Upper lobe of left lung (tissue), 6 donors: ENCODE data around the gene ANHX. TPM values are rescaled to one million over a fixed set of nuclear protein-coding genes. Genes with fewer than 3 reads are reported as not detected.

Experiments
- ATAC-seq, 2 donors: fragments of 200-7000 bp; cut with Tn5 transposase; one replicate each; pipeline ENCODE4 v1.9.1; 2022; ENCODE audit warnings: mild to moderate bottlenecking in 2 of 2, moderate library complexity in 2 of 2; ENCODE audit not compliant: low FRiP score in 2 of 2
- DNase-seq, 2 donors: peaks; one replicate each; pipeline ENCODE4 v3.0.0-alpha.2; 2019 to 2020
- H3K27ac ChIP-seq, 4 donors: fragments of 200-600 bp; sonication (generic); one replicate each; pipeline ENCODE4 v1.5.1; 2016 to 2019
- H3K27me3 ChIP-seq, 4 donors: fragments of 200-600 bp; sonication (generic); one replicate each; pipeline ENCODE4 v1.5.1; 2017 to 2019
- H3K36me3 ChIP-seq, 4 donors: fragments of 200-600 bp; sonication (generic); one replicate each; pipeline ENCODE4 v1.5.1; 2016 to 2019
- H3K4me1 ChIP-seq, 4 donors: fragments of 200-600 bp; sonication (generic); one replicate each; pipeline ENCODE4 v1.5.1; 2018 to 2019
- H3K4me3 ChIP-seq, 4 donors: fragments of 200-600 bp; sonication (generic); one replicate each; pipeline ENCODE4 v1.5.1; 2017 to 2019; ENCODE audit warnings: mild to moderate bottlenecking in 2 of 4, moderate library complexity in 1 of 4
- H3K9me3 ChIP-seq, 4 donors: fragments of 200-600 bp; sonication (generic); one replicate each; pipeline ENCODE4 v1.5.1; 2018 to 2019
- EP300 ChIP-seq, 4 donors: sonication (generic); formaldehyde crosslinking; IDR thresholded peaks; one replicate each; pipeline ENCODE4 v1.5.1; 2017; ENCODE audit warnings: antibody characterized with exemption in 4 of 4, control low read depth in 2 of 4
- POLR2A ChIP-seq, 4 donors: fragments of 450-650 bp; IDR thresholded peaks; one replicate each; pipeline ENCODE4 v1.5.1; 2016 to 2017; ENCODE audit warnings: antibody characterized with exemption in 4 of 4, mild to moderate bottlenecking in 2 of 4
- POLR2AphosphoS5 ChIP-seq, 2 donors: sonication (generic); formaldehyde crosslinking; IDR thresholded peaks; one replicate each; pipeline ENCODE4 v1.5.1; 2017; ENCODE audit warnings: antibody characterized with exemption in 2 of 2
- WGBS, 2 donors: methylation state at CpG; one replicate each; pipeline ENCODE4 v1.1.5; 2017 to 2018; 5-methylcytosine and 5-hydroxymethylcytosine counted together
- total RNA-seq, 6 donors: library from RNA; depleted of rRNA in 4 of 6; stranded (reverse); fragments of >200 nt in 4 of 6; gene quantifications; one replicate each; pipeline versions ENCODE4 v1.1.0 to v1.2.1, GENCODE V29; 2016 to 2021
- TF ChIP-seq, protein P1 (sequence below), 6 experiments: fragments of 450-650 bp in 4 of 6; fragments of 200-600 bp in 2 of 6; sonication (generic) in 2 of 6; IDR thresholded peaks; one replicate each; pipeline ENCODE4 v1.5.1; 2016 to 2019; ENCODE audit warnings: antibody characterized with exemption in 6 of 6
- donor health status: DM: no; HTN: no; CAD: no; lungs with moderate emphysema.
- donor health status: DM: no; HTN: yes; CAD: no; lungs with severe emphysema.

The ANHX gene
- total RNA-seq, 6 donors from 2014 or later: not detected

DNA sequence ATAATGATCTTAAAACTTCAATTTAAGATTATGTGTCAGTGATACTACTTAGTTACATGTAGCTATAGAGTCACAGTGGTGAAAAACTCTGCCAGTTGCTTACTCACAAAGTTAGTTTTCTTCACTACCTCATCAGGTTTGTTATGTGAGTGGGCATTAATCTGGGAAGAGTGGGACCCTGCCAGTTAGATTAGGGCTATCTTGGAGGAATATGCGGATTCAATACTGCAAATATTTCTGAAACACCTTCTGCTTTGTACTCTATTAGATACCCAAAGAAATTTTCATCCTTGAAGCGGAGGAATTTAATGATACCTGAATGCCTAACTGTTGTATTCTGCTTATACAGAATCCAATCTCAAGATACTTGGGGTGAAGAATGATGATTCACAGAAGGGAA lies 29.3 kb downstream of the ANHX start:
- no peak overlapping the region for H3K27ac ChIP-seq
- H3K9me3 ChIP-seq: peaks cover 100% of the 10 kb centered on the region in 4 donors
- no peaks in the 10 kb centered on the region for H3K4me1 ChIP-seq
- TF ChIP-seq POLR2A (IDR thresholded peaks at IDR 0.05) (no peak), POLR2AphosphoS5 (IDR thresholded peaks at IDR 0.05) (no peak), EP300 (IDR thresholded peaks at IDR 0.05) (no peak)
- TF ChIP-seq, protein P1, sequence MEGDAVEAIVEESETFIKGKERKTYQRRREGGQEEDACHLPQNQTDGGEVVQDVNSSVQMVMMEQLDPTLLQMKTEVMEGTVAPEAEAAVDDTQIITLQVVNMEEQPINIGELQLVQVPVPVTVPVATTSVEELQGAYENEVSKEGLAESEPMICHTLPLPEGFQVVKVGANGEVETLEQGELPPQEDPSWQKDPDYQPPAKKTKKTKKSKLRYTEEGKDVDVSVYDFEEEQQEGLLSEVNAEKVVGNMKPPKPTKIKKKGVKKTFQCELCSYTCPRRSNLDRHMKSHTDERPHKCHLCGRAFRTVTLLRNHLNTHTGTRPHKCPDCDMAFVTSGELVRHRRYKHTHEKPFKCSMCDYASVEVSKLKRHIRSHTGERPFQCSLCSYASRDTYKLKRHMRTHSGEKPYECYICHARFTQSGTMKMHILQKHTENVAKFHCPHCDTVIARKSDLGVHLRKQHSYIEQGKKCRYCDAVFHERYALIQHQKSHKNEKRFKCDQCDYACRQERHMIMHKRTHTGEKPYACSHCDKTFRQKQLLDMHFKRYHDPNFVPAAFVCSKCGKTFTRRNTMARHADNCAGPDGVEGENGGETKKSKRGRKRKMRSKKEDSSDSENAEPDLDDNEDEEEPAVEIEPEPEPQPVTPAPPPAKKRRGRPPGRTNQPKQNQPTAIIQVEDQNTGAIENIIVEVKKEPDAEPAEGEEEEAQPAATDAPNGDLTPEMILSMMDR (IDR thresholded peaks at IDR 0.05): no peak
- no peak overlapping the region for H3K4me3 ChIP-seq
- H3K36me3 ChIP-seq: peaks cover 12 to 26% (median 21%) of the 10 kb centered on the region in 4 donors
- WGBS, 2 donors: 100% methylated on average over 2 of the region's 2 CpGs
- DNase-seq (no peak), ATAC-seq (no peak)
- no peaks in the 10 kb centered on the region for H3K27me3 ChIP-seq

DNA sequence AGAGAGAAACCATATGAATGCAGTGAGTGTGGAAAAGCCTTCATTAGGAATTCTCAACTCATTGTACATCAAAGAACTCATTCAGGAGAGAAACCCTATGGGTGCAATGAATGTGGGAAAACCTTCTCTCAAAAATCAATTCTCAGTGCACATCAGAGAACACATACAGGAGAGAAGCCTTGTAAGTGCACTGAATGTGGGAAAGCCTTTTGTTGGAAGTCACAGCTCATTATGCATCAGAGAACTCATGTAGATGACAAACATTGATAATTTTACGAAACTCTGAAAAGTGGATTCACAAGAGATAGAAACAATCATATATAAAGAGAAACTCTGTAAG lies 31.4 kb downstream of the ANHX start:
- Histone ChIP-seq H3K27me3 (no peaks in the 10 kb centered on the region), H3K36me3 (peaks cover 12 to 45% (median 34%) of the 10 kb centered on the region in 4 donors), H3K27ac (no peak overlapping the region), H3K4me3 (no peak overlapping the region), H3K9me3 (peaks cover 95 to 99% (median 98%) of the 10 kb centered on the region in 4 donors), H3K4me1 (no peaks in the 10 kb centered on the region)
- 97 to 100% methylated on average over 1 of the region's 1 CpG for WGBS, 2 donors
- DNase-seq: no peak
- TF ChIP-seq POLR2AphosphoS5 (IDR thresholded peaks at IDR 0.05) (no peak), POLR2A (IDR thresholded peaks at IDR 0.05) (no peak), EP300 (IDR thresholded peaks at IDR 0.05) (no peak)
- TF ChIP-seq, protein P1 (IDR thresholded peaks at IDR 0.05): no peak
- ATAC-seq: no peak

DNA sequence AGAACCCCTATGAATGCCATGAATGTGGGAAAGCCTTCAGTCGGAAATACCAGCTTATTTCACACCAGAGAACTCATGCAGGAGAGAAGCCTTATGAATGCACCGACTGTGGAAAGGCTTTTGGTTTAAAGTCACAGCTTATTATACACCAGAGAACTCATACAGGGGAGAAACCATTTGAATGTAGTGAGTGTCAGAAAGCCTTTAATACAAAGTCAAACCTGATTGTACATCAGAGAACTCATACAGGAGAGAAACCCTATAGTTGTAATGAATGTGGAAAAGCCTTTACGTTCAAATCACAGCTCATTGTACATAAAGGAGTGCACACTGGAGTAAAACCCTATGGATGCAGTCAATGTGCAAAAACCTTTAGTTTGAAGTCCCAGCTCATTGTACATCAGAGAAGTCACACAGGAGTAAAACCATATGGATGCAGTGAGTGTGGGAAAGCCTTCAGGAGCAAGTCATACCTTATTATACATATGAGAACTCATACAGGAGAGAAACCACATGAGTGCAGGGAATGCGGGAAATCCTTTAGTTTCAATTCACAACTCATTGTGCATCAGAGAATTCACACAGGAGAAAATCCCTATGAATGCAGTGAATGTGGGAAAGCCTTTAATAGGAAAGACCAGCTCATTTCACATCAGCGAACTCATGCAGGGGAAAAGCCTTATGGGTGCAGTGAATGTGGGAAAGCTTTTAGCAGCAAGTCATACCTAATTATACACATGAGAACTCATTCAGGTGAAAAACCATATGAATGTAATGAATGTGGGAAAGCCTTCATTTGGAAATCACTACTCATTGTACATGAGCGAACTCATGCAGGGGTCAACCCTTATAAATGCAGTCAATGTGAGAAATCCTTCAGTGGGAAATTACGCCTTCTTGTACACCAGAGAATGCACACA lies 32.1 kb downstream of the ANHX start:
- Histone ChIP-seq H3K27ac (no peak overlapping the region), H3K27me3 (no peaks in the 10 kb centered on the region), H3K4me3 (no peak overlapping the region), H3K36me3 (peaks cover 12 to 45% (median 34%) of the 10 kb centered on the region in 4 donors), H3K9me3 (peaks cover 89 to 96% (median 91%) of the 10 kb centered on the region in 4 donors), H3K4me1 (no peaks in the 10 kb centered on the region)
- no peak for DNase-seq
- WGBS, 2 donors: 95% methylated on average over 7 of the region's 7 CpGs
- ATAC-seq: no peak
- TF ChIP-seq EP300 (IDR thresholded peaks at IDR 0.05) (no peak), POLR2A (IDR thresholded peaks at IDR 0.05) (no peak), POLR2AphosphoS5 (IDR thresholded peaks at IDR 0.05) (no peak)
- TF ChIP-seq, protein P1 (IDR thresholded peaks at IDR 0.05): no peak

DNA sequence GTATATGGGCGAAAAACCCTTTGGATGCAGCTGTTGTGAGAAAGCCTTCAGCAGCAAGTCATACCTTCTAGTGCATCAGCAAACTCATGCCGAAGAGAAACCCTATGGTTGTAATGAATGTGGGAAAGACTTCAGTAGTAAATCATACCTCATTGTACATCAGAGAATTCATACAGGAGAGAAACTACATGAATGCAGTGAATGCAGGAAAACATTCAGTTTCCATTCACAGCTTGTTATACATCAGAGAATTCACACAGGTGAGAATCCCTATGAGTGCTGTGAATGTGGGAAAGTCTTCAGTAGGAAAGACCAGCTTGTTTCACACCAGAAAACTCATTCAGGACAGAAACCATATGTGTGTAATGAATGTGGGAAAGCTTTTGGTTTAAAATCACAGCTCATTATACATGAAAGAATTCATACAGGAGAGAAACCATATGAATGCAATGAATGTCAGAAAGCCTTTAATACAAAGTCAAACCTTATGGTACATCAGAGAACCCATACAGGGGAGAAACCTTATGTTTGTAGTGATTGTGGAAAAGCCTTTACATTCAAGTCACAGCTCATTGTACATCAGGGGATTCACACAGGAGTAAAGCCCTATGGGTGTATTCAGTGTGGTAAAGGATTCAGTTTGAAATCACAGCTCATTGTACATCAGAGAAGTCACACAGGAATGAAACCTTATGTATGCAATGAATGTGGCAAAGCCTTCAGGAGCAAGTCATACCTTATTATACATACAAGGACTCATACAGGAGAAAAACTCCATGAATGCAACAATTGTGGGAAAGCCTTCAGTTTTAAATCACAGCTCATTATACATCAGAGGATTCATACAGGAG lies 33.0 kb downstream of the ANHX start:
- H3K27ac ChIP-seq: no peak overlapping the region
- H3K4me1 ChIP-seq: no peaks in the 10 kb centered on the region
- no peak for TF ChIP-seq POLR2A (IDR thresholded peaks at IDR 0.05)
- H3K36me3 ChIP-seq: peaks cover 12 to 45% (median 34%) of the 10 kb centered on the region in 4 donors
- H3K9me3 ChIP-seq: peaks cover 80 to 89% (median 84%) of the 10 kb centered on the region in 4 donors
- ATAC-seq (no peak), DNase-seq (no peak)
- 97 to 98% methylated on average over 2 of the region's 2 CpGs for WGBS, 2 donors
- no peaks in the 10 kb centered on the region for H3K27me3 ChIP-seq
- no peak overlapping the region for H3K4me3 ChIP-seq

DNA sequence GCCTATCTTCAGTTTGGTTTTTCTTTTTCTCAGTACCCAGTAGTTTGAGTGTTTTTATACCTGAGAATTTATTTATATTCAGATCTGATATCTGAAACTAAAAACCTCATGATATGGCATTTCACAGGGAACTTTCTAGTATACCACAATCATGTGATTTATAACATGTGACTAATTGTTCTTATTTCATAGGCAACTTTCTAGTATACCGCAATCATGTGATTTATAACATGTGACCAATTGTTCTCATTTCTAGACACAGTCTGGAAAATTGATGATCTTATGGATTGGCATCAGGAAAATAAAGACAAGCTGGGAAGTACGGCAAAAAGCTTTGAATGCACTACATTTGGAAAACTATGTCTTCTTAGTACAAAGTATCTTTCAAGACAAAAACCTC lies 33.8 kb downstream of the ANHX start:
- DNase-seq: no peak
- no peak for TF ChIP-seq EP300 (IDR thresholded peaks at IDR 0.05)
- TF ChIP-seq, protein P1 (IDR thresholded peaks at IDR 0.05): no peak
- no peak for TF ChIP-seq POLR2AphosphoS5 (IDR thresholded peaks at IDR 0.05)
- no peak for TF ChIP-seq POLR2A (IDR thresholded peaks at IDR 0.05)
- H3K4me3 ChIP-seq: no peak overlapping the region
- H3K4me1 ChIP-seq: no peaks in the 10 kb centered on the region
- no peak for ATAC-seq
- H3K36me3 ChIP-seq: peaks cover 12 to 45% (median 34%) of the 10 kb centered on the region in 4 donors
- no peaks in the 10 kb centered on the region for H3K27me3 ChIP-seq
- peaks cover 72 to 83% (median 77%) of the 10 kb centered on the region in 4 donors for H3K9me3 ChIP-seq
- WGBS, 2 donors: 42 to 99% methylated on average over 2 of the region's 2 CpGs
- H3K27ac ChIP-seq: no peak overlapping the region
